Ectodermal cell (in vitro differentiated cells): Measurements from ENCODE around the gene HCFC1R1.

ENCODE experiments used
- H3K27ac ChIP-seq: 2 replicates; pipeline ENCODE4 v1.7.0; 2013; ENCODE audit warnings: mild to moderate bottlenecking, low read depth, low read length; ENCODE audit not compliant: insufficient read depth, poor library complexity, severe bottlenecking
- H3K27me3 ChIP-seq: 2 replicates; pipeline ENCODE4 v1.7.0; 2013; ENCODE audit warnings: mild to moderate bottlenecking, low read length; ENCODE audit not compliant: insufficient read depth, control insufficient read depth, poor library complexity, severe bottlenecking
- H3K36me3 ChIP-seq: one replicate; pipeline ENCODE4 v1.7.0; 2013; ENCODE audit warnings: low read length; ENCODE audit not compliant: control insufficient read depth, insufficient read depth
- H3K4me1 ChIP-seq: one replicate; pipeline ENCODE4 v1.7.0; 2013; ENCODE audit warnings: low read length; ENCODE audit not compliant: control insufficient read depth, insufficient read depth
- H3K4me3 ChIP-seq: 2 replicates; pipeline ENCODE4 v1.7.0; 2013; ENCODE audit warnings: low read depth, low read length, control low read depth; ENCODE audit not compliant: insufficient read depth
- H3K9me3 ChIP-seq: 2 replicates; pipeline ENCODE4 v1.7.0; 2013; ENCODE audit warnings: mild to moderate bottlenecking, low read length, moderate library complexity; ENCODE audit not compliant: control insufficient read depth
- WGBS, 2 experiments: methylation state at CpG; one replicate each; pipeline ENCODE4 v1.1.7; 2013; ENCODE audit warnings: missing lambda C conversion rate in 2 of 2; 5-methylcytosine and 5-hydroxymethylcytosine counted together

Gene HCFC1R1

GRCh38 chr16:3000540-3000939 lies 23.2 kb downstream of the HCFC1R1 start:
- WGBS, 2 experiments, result 86 to 94% methylated on average over 4 of the region's 4 CpGs
- H3K4me3 ChIP-seq, result no peak overlapping the region
- H3K27ac ChIP-seq, result no peak overlapping the region
- H3K27me3 ChIP-seq, result peaks cover 10% of the 10 kb centered on the region
- H3K9me3 ChIP-seq, result no peaks in the 10 kb centered on the region
- no peaks in the 10 kb centered on the region for H3K36me3 ChIP-seq
- peaks cover 4% of the 10 kb centered on the region for H3K4me1 ChIP-seq

GRCh38 chr16:2999929-3000328 lies 23.8 kb downstream of the HCFC1R1 start:
- Histone ChIP-seq H3K9me3 (no peaks in the 10 kb centered on the region), H3K27me3 (peaks cover 4% of the 10 kb centered on the region), H3K4me1 (peaks cover 3% of the 10 kb centered on the region), H3K36me3 (no peaks in the 10 kb centered on the region), H3K4me3 (no peak overlapping the region), H3K27ac (no peak overlapping the region)
- WGBS, 2 experiments, result 93% methylated on average over 6 of the region's 6 CpGs

GRCh38 chr16:2996298-2996697 lies 27.4 kb downstream of the HCFC1R1 start:
- no peak overlapping the region for H3K4me3 ChIP-seq
- WGBS, 2 experiments, result 83 to 91% methylated on average over 13 of the region's 13 CpGs
- no peaks in the 10 kb centered on the region for H3K27me3 ChIP-seq
- no peaks in the 10 kb centered on the region for H3K4me1 ChIP-seq
- no peak overlapping the region for H3K27ac ChIP-seq
- no peaks in the 10 kb centered on the region for H3K36me3 ChIP-seq
- H3K9me3 ChIP-seq, result no peaks in the 10 kb centered on the region

GRCh38 chr16:2992383-2993081 lies 31.2 kb downstream of the HCFC1R1 start:
- Histone ChIP-seq H3K27ac (no peak overlapping the region), H3K36me3 (no peaks in the 10 kb centered on the region), H3K9me3 (no peaks in the 10 kb centered on the region), H3K27me3 (no peaks in the 10 kb centered on the region), H3K4me3 (no peak overlapping the region), H3K4me1 (peaks cover 16% of the 10 kb centered on the region)
- WGBS, 2 experiments, result 93 to 94% methylated on average over 14 of the region's 14 CpGs

- 89 to 90% methylated on average over 12 of the region's 12 CpGs for WGBS, 2 experiments
- no peaks in the 10 kb centered on the region for H3K27me3 ChIP-seq
These were observed 32.0 kb downstream of the HCFC1R1 start for GRCh38 chr16:2991566-2992261.

GRCh38 chr16:2990891-2991290 lies 32.9 kb downstream of the HCFC1R1 start:
- H3K36me3 ChIP-seq, result no peaks in the 10 kb centered on the region
- H3K27me3 ChIP-seq, result no peaks in the 10 kb centered on the region
- 76 to 77% methylated on average over 10 of the region's 10 CpGs for WGBS, 2 experiments
- H3K4me1 ChIP-seq, result peaks cover 19% of the 10 kb centered on the region
- H3K9me3 ChIP-seq, result no peaks in the 10 kb centered on the region
- H3K4me3 ChIP-seq, result no peak overlapping the region
- no peak overlapping the region for H3K27ac ChIP-seq

More at GRCh38 chr16:2991566-2992261, 32.0 kb downstream of the HCFC1R1 start:
- Histone ChIP-seq H3K27ac (no peak overlapping the region), H3K4me1 (peaks cover 19% of the 10 kb centered on the region), H3K9me3 (no peaks in the 10 kb centered on the region), H3K36me3 (no peaks in the 10 kb centered on the region), H3K4me3 (no peak overlapping the region)

- 66 to 69% methylated on average over 8 of the region's 8 CpGs for WGBS, 2 experiments
- Histone ChIP-seq H3K4me1 (peaks cover 19% of the 10 kb centered on the region), H3K36me3 (no peaks in the 10 kb centered on the region), H3K27ac (no peak overlapping the region), H3K4me3 (no peak overlapping the region), H3K9me3 (no peaks in the 10 kb centered on the region), H3K27me3 (no peaks in the 10 kb centered on the region)
These were observed 35.1 kb downstream of the HCFC1R1 start for GRCh38 chr16:2988590-2989099.

- Histone ChIP-seq H3K4me1 (peaks cover 19% of the 10 kb centered on the region), H3K4me3 (no peak overlapping the region), H3K27me3 (no peaks in the 10 kb centered on the region), H3K27ac (no peak overlapping the region), H3K36me3 (no peaks in the 10 kb centered on the region), H3K9me3 (no peaks in the 10 kb centered on the region)
- WGBS, 2 experiments, result 60 to 70% methylated on average over 8 of the region's 8 CpGs
These were observed 35.9 kb downstream of the HCFC1R1 start for GRCh38 chr16:2987833-2988232.

- Histone ChIP-seq H3K36me3 (no peaks in the 10 kb centered on the region), H3K27ac (no peak overlapping the region), H3K4me1 (peaks cover 19% of the 10 kb centered on the region), H3K4me3 (no peak overlapping the region), H3K9me3 (no peaks in the 10 kb centered on the region), H3K27me3 (no peaks in the 10 kb centered on the region)
- 88 to 89% methylated on average over 9 of the region's 9 CpGs for WGBS, 2 experiments
These were observed 36.5 kb downstream of the HCFC1R1 start for GRCh38 chr16:2987286-2987685.

GRCh38 chr16:2986623-2987188 lies 37.0 kb downstream of the HCFC1R1 start:
- 93 to 94% methylated on average over 17 of the region's 17 CpGs for WGBS, 2 experiments
- Histone ChIP-seq H3K27ac (no peak overlapping the region), H3K4me3 (no peak overlapping the region), H3K27me3 (no peaks in the 10 kb centered on the region), H3K36me3 (no peaks in the 10 kb centered on the region), H3K9me3 (no peaks in the 10 kb centered on the region), H3K4me1 (peaks cover 24% of the 10 kb centered on the region)
